NB4 (cell line): ENCODE measurements around the gene NHS.

Source experiments
- DNase-seq: peaks from one replicate; pipeline ENCODE4 v3.0.0; 2010; ENCODE audit warnings: low read depth
- H3K4me3 ChIP-seq: one replicate; pipeline ENCODE4 v1.5.1; 2011; ENCODE audit warnings: mild to moderate bottlenecking, low read depth, low read length, moderate library complexity
- MYC ChIP-seq: IDR thresholded peaks from 2 replicates; pipeline ENCODE4 v1.6.1; 2011; ENCODE audit warnings: low read depth, low read length
- POLR2A ChIP-seq: IDR thresholded peaks from 2 replicates; pipeline ENCODE4 v1.6.1; 2011; ENCODE audit warnings: mild to moderate bottlenecking; ENCODE audit not compliant: insufficient read length; ENCODE audit errors: extremely low read depth
- TF ChIP-seq, protein P1 (sequence below): IDR thresholded peaks from 2 replicates; pipeline ENCODE4 v1.6.1; 2011; ENCODE audit warnings: low read depth, low read length
- TF ChIP-seq, protein P2 (sequence below): IDR thresholded peaks from one replicate; pipeline ENCODE4 v1.5.1; 2012; ENCODE audit warnings: low read depth, low read length

The NHS gene

DNA sequence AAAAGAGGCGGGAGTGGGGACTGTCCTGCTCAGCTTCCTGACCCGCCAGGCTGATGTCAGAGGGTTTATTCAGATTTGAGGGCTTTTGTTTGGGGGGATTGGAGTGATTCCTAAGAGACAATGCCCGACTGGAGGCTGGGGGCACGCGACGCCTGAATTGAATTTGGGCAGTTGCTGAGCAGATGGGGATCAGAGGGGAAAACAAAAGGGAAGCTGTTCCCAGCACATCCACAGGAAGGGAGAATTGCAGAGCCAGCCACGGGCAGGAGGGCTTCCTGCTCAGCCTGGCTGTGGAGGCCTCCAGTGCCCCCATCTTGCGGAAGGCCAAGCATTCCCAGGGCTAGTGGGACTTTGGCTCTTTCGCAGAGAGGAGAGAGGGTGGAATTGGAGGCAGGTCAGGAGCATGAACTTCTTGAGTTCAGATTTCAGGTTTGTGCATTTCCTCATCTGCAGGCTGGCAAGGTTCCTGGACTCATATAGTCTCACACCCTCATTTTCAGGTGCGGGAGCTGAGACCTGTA is 162.8 kb downstream of the NHS start:
- H3K4me3 ChIP-seq: no peak overlapping the region
- TF ChIP-seq, protein P1, sequence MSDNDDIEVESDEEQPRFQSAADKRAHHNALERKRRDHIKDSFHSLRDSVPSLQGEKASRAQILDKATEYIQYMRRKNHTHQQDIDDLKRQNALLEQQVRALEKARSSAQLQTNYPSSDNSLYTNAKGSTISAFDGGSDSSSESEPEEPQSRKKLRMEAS: no peak
- TF ChIP-seq MYC (no peak), POLR2A (no peak)
- DNase-seq: no peak

DNA sequence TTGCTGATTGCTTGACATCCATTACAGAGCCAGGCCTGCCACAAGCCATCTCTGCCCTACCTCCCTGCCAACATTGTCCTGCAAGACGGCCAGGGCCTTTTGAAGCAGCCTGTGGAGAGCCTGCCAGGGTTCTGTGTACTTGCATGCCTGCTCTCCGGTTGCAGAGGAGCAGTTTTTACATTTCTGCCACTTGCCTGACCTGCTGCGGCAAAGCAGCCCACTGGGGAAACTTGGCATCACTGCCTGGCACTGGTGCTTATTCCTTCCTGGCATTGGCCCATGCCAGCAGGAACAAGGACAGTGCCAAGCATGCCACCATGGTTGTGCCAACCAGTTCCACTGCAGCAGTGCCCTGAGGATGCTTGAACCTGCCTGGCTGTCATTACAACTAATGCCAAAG is 167.1 kb downstream of the NHS start:
- TF ChIP-seq, protein P1: no peak
- TF ChIP-seq MYC (no peak), POLR2A (no peak)
- TF ChIP-seq, protein P2, sequence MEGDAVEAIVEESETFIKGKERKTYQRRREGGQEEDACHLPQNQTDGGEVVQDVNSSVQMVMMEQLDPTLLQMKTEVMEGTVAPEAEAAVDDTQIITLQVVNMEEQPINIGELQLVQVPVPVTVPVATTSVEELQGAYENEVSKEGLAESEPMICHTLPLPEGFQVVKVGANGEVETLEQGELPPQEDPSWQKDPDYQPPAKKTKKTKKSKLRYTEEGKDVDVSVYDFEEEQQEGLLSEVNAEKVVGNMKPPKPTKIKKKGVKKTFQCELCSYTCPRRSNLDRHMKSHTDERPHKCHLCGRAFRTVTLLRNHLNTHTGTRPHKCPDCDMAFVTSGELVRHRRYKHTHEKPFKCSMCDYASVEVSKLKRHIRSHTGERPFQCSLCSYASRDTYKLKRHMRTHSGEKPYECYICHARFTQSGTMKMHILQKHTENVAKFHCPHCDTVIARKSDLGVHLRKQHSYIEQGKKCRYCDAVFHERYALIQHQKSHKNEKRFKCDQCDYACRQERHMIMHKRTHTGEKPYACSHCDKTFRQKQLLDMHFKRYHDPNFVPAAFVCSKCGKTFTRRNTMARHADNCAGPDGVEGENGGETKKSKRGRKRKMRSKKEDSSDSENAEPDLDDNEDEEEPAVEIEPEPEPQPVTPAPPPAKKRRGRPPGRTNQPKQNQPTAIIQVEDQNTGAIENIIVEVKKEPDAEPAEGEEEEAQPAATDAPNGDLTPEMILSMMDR: no peak
- no peak for DNase-seq
- no peak overlapping the region for H3K4me3 ChIP-seq

DNA sequence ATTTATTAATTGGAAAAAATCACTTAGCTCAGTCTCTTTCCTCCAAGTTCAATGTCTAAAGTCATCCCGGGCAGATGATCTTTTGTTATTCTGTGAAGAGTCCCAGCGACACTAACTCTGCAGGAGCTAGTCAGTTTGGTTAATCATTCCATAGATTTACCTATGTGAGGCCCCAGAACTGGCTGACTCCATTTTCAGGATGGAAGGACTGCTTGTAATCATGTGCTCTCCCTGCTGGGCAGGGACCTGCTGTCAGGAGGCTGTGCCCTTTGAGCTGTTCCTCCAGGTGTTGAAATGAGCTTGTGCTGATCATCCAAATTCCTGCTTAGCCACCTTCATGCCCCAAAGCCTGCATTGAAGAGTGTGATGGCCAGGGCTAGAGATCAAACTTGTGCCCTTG is 169.8 kb downstream of the NHS start:
- TF ChIP-seq POLR2A (no peak), MYC (no peak)
- TF ChIP-seq, protein P2: no peak
- TF ChIP-seq, protein P1: no peak
- DNase-seq: no peak
- no peak overlapping the region for H3K4me3 ChIP-seq

DNA sequence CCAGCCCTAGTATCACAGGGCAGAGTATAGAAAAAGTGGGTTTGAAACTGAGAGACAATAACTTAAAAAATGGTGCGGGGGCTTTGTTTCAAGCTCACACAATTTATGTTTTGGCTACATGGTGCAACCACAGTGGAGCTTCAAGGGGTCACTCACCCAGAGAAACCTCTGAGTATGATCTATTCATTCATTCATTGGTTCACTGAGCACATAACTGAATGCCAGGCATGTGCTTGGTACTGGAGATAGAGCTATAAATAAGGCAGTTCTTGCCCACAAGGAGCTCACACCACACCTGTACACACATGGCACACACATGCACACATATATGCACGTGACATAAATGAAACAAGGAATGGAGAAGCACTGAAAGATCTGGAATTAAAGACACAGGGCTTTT is 171.4 kb downstream of the NHS start:
- TF ChIP-seq, protein P1: no peak
- TF ChIP-seq, protein P2: no peak
- TF ChIP-seq POLR2A (no peak), MYC (no peak)
- no peak for DNase-seq
- H3K4me3 ChIP-seq: no peak overlapping the region

DNA sequence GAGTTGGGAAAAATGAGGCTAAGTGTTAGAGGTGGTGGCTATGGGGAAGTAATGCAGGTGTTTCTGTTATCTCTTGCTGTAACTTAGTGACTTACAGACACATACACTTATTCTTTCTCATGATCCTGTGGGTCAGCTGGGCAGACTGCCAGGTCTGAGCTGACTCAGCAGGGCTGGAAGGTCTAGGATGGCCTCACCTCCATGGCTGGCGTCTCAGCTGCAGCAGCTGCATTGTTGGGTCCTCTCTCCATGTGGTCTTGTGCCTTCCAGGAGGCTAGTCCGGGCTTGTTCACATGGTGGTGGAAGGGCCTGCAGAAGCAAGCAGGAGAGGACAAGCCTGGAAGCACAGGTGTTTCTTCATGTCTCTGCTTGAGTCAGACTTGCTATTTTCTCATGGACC is 172.7 kb downstream of the NHS start:
- TF ChIP-seq, protein P1: no peak
- no peak for TF ChIP-seq MYC
- TF ChIP-seq POLR2A: no peak
- TF ChIP-seq, protein P2: no peak
- no peak for DNase-seq
- H3K4me3 ChIP-seq: no peak overlapping the region

DNA sequence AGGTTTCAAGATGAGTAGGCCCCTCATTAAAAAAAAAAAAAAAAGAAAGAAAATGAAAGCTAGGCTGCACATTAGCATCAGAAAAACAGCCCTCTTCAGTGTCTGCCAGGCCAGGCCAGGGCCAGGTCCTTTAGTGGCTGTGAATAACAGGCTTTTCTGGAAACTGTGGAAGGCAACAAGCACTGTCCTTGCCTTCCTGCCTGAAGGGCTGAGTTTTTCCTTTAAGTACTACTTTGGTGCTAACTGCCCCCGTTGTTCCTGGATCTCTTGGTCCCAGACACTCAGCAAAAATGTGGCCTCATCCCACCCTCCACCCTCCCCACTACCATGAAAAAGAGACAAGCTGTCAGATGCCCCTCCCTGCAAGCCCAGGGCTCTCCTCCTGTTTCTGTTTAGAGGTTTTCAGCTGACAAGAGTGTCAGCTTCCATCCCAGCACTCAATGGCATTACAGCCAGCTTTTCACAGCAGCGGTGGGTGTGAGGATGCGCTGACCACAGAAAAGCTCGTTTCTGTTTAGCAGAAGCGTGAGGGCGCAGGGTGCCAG is 174.2 kb downstream of the NHS start:
- H3K4me3 ChIP-seq: no peak overlapping the region
- TF ChIP-seq POLR2A (no peak), MYC (no peak)
- TF ChIP-seq, protein P2: no peak
- TF ChIP-seq, protein P1: no peak
- no peak for DNase-seq
